Measurements from ENCODE around the gene ZNF358. TPM values are rescaled to one million over a fixed set of nuclear protein-coding genes. Genes with fewer than 3 reads are reported as not detected.

ZNF358 gene
- total and polyA plus RNA-seq, 10 of the 15 experiments (the other 5 are each of a cell fraction or from before 2014, with no cell fraction given) = 0.09 to 6.3 (median 1.9) TPM; not detected in 1

DNA sequence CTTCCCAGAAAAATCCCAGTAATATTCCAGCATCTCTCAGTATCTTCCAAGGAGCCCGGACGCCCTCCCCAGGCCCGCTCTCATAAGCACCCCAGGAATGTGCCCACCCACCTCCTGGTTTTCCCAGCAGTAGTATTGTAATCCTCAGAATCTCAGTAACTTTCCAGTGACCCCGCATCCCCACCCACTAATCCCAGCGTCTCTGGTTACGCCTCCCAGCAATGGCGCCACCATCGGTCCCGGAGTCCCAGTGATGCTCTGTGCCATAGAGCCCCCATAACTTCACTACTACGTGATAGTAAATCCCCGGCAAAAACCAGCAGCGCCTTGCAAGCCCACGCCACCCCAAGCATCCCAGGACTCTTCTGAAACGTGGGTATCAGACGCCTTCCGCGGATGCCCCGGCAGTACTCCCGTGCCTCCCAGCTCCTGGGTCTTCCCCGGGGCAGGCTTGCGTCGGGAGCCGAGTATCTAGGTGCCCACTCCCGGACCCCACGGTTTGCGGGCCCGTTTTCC is 18.7 kb downstream of the ZNF358 start (continued):
- TF ChIP-seq, protein P1, sequence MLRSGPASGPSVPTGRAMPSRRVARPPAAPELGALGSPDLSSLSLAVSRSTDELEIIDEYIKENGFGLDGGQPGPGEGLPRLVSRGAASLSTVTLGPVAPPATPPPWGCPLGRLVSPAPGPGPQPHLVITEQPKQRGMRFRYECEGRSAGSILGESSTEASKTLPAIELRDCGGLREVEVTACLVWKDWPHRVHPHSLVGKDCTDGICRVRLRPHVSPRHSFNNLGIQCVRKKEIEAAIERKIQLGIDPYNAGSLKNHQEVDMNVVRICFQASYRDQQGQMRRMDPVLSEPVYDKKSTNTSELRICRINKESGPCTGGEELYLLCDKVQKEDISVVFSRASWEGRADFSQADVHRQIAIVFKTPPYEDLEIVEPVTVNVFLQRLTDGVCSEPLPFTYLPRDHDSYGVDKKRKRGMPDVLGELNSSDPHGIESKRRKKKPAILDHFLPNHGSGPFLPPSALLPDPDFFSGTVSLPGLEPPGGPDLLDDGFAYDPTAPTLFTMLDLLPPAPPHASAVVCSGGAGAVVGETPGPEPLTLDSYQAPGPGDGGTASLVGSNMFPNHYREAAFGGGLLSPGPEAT (IDR thresholded peaks at IDR 0.05; ENCODE audit: low read depth) = no peak
- TF ChIP-seq RELA (IDR thresholded peaks at IDR 0.05; ENCODE audit: borderline replicate concordance, partially characterized antibody) = no peak
- 0 out of 2 replicates have a peak, but pooled peaks have one; percentile 6 for TF ChIP-seq MTA2 (IDR thresholded peaks at IDR 0.05; ENCODE audit: low read depth)
- TF ChIP-seq, protein P2, sequence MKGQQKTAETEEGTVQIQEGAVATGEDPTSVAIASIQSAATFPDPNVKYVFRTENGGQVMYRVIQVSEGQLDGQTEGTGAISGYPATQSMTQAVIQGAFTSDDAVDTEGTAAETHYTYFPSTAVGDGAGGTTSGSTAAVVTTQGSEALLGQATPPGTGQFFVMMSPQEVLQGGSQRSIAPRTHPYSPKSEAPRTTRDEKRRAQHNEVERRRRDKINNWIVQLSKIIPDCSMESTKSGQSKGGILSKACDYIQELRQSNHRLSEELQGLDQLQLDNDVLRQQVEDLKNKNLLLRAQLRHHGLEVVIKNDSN (IDR thresholded peaks at IDR 0.05; ENCODE audit: borderline replicate concordance, extremely low read length, insufficient read depth, low read depth, low read length) = no peak

DNA sequence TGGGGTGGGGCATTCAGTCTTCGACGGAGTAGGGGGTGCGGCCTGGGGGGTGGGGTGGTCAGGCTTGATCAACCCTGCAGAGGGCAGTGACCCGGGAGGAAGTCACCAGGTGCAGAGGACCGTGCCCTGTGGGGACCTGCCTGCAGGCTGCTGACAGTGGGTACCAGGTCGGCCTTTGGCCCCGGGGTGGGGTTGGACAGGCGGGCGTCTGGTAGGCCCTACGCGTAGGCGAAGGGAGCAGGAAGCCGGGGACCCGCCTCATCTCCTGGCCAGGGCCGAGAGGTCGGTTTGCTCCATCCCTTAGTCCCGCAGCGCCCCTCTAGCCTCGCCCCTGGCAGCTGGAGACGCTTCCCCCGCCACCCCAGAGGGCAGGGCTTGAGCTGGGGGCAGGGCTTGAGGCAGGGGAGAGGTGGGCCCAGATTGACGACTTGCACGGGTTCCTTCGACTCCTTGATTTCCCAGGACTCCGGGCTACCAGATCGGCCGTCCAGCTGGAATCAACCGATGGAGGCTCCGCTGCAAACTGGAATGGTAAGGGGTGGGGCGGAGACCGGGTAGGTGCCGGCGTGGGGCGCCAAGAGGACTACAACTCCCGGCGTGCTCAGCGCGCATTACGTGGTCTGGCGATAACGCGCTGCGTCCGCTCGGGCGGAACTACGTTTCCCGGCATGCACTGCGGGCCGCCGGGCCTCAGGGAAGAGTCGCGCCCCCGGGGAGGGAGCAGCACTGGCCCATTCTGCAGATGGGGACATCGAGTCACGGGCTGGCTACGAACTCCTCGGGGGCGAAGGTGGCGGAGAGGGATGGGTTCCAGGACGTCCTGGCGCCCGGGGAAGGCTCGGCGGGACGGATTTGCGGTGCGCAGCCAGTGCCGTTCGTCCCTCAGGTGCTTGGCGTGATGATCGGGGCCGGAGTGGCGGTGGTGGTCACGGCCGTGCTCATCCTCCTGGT is 19.4 kb downstream of the ZNF358 start, which contains the start of gene PNPLA6:
PNPLA6 (plus strand) TSS at position 671 of the 951 bp plus-strand sequence; CDS start at position 743, 72 bp downstream.
- 1% methylated on average over 74 of the region's 76 CpGs for WGBS (ENCODE audit: insufficient coverage, insufficient replicate concordance, low lambda C conversion rate, missing lambda C conversion rate)
- BruUV-seq (replicated peaks) = no TSS peak
- POLR2A ChIA-PET = interaction anchor here (1.0 to 5.1 kb wide), 3 partner anchors 11 to 94 kb away, joined by 3 to 28 read pairs (median 3); partner anchors contain the start of genes MCOLN1, PET100 and XAB2
- Histone ChIP-seq H2AFZ (ENCODE audit: control insufficient read depth, low read depth, low read length) (peak within 1 kb of the TSS; percentile 90), H4K20me1 (ENCODE audit: control insufficient read depth, insufficient read depth) (no peaks in the 10 kb centered on the region), H3K4me2 (ENCODE audit: control insufficient read depth, insufficient read depth) (peak within 1 kb of the TSS; percentile 89), H3K9me3 (replicated peaks; ENCODE audit: control insufficient read depth, insufficient read depth, low read length) (no peaks in the 10 kb centered on the region), H3K27ac (ENCODE audit: control insufficient read depth, insufficient read depth) (peak within 1 kb of the TSS; percentile 45), H3K4me1 (ENCODE audit: control insufficient read depth, insufficient read depth, low read length) (peaks cover 4% of the 10 kb centered on the region), H3K9ac (ENCODE audit: control insufficient read depth, insufficient read depth, low read length) (peak within 1 kb of the TSS; percentile 78), H3K36me3 (ENCODE audit: control insufficient read depth in 2 of 2, insufficient read depth in 2 of 2, low read length in 1 of 2) (peaks cover 0 to 2% of the 10 kb centered on the region in 2 experiments; a peak in 3 of 4 replicates), H3K27me3 (replicated peaks in 1 of 2; ENCODE audit: control insufficient read depth in 2 of 2, insufficient read depth in 2 of 2, low read length in 1 of 2) (no peaks in the 10 kb centered on the region), H3K79me2 (ENCODE audit: control insufficient read depth, insufficient read depth, low read length) (peaks cover 10% of the 10 kb centered on the region), H3K4me3 (peak within 1 kb of the TSS; percentile 93)
- in situ Hi-C loops (cut with MboI) = no loop called here
- CTCF ChIA-PET = interaction anchor here (0.7 to 1.1 kb wide), 3 partner anchors 13 to 168 kb away, joined by 3 to 8 read pairs (median 5); partner anchors contain the start of gene MCOLN1
- DNase-seq (ENCODE audit: low read depth, low spot score) = peak; percentile 67
- RAD21 ChIA-PET (ENCODE audit: unreplicated experiment) = interaction anchor here (1.0 to 1.7 kb wide), 4 partner anchors 13 to 159 kb away, joined by 3 to 6 read pairs (median 4); partner anchors contain the start of gene MCOLN1
- SMC1A ChIA-PET (ENCODE audit: uncharacterized antibody, unreplicated experiment) = interaction anchor here (0.9 to 1.7 kb wide), 4 partner anchors 13 to 148 kb away, joined by 3 to 10 read pairs (median 4); partner anchors contain the start of gene MCOLN1
- FAIRE-seq = peak; percentile 96
- intact Hi-C loops (cut with micrococcal nuclease; ENCODE audit: unreplicated experiment) = no loop called here
- peak; percentile 86 for ATAC-seq
- TF ChIP-seq, protein P3, sequence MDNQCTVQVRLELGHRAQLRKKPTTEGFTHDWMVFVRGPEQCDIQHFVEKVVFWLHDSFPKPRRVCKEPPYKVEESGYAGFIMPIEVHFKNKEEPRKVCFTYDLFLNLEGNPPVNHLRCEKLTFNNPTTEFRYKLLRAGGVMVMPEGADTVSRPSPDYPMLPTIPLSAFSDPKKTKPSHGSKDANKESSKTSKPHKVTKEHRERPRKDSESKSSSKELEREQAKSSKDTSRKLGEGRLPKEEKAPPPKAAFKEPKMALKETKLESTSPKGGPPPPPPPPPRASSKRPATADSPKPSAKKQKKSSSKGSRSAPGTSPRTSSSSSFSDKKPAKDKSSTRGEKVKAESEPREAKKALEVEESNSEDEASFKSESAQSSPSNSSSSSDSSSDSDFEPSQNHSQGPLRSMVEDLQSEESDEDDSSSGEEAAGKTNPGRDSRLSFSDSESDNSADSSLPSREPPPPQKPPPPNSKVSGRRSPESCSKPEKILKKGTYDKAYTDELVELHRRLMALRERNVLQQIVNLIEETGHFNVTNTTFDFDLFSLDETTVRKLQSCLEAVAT (IDR thresholded peaks at IDR 0.05) = peak; percentile 45
- TF ChIP-seq ESRRA (IDR thresholded peaks at IDR 0.05; ENCODE audit: low read length) (no peak; the same call in 1 of the 2 replicates), FOS (IDR thresholded peaks at IDR 0.05; ENCODE audit: borderline replicate concordance, extremely low read depth, insufficient read length) (no peak), HDAC6 (IDR thresholded peaks at IDR 0.05; ENCODE audit: unreplicated experiment) (no peak), BRCA1 (IDR thresholded peaks at IDR 0.05; ENCODE audit: low read depth, low read length) (no peak), SPI1 (IDR thresholded peaks at IDR 0.05; ENCODE audit: borderline replicate concordance, insufficient read depth, low read depth, low read length) (no peak)
- TF ChIP-seq, protein P2 (IDR thresholded peaks at IDR 0.05; ENCODE audit: borderline replicate concordance, extremely low read length, insufficient read depth, low read depth, low read length) = no peak
- TF ChIP-seq, protein P4, sequence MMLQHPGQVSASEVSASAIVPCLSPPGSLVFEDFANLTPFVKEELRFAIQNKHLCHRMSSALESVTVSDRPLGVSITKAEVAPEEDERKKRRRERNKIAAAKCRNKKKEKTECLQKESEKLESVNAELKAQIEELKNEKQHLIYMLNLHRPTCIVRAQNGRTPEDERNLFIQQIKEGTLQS (IDR thresholded peaks at IDR 0.05; ENCODE audit: borderline replicate concordance, extremely low read depth, low read depth, low read length) = peak; percentile 55; the same call in 1 of the 2 replicates

All from GM12878 (cell line).